NCI-H345 treated with DMSO at 0.1 percent for 48 hours (cell line): ENCODE measurements around the gene WIPI1.
"Not testable (repeated sequence)": the region's sequence is repeated elsewhere in the genome, so short reads cannot be mapped to it uniquely, and the experiment has no call there.

Experiments
- DNase-seq: peaks from one replicate; lab custom pipeline; 2025; ENCODE audit not compliant: unreplicated experiment; lab: John Stamatoyannopoulos, UW

WIPI1 gene

DNA sequence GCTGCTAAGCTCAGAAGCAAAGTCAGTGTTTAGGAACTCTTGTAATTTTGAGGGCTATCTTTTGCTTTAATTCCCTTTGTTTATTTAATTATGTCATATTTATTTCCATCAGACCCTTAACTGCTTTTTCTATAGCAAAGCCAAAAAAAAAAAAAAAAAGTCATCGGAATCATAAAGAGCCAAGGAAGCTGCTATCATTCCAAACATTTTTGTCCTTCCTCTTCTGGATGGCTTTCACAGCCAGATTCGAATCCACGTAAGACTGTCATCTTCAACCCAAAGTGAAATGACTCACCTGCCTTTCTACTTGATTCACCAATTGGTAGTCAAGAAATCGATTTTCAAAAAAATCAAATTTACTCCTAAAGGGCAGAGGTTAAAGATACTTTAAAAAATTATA, 38.4 kb downstream of the WIPI1 start:
- DNase-seq = no peak

DNA sequence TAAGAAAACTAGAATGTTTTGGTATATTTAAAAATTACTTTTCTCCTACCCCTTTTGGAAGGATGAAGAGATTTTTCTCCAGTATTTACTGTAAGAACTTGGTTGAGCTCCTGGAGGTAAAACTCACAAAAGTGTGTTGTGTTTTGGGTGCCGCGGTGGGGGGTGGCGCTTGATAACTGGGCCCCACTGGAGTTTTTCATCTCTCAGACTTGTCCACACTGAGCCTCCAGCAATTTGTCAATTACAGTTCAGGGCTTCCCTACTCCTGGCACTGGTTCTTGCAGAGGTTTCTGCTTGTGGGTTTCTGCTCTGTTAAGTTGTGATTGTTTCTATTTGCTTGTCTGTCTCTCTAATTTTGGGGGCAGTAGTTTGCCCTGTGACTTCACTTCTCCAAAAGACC, 40.0 kb downstream of the WIPI1 start:
- DNase-seq = no peak

DNA sequence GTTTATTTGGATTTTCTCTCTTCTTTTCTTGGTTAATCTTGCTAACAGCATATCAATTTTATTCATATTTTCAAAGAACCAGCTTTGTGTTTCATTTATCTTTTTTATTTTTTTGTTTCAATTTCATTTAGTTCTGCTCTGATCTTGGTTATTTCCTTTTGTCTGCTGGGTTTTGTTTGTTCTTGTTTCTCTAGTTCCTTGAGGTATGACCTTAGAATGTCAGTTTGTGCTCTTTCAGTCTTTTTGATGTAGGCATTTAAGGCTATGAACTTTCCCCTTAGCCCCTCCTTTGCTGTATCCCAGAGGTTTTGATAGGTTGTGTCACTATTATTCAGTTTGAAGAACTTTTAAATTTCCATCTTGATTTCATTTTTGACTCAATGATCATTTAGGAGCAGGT, 42.4 kb downstream of the WIPI1 start:
- not testable (repeated sequence) for DNase-seq

DNA sequence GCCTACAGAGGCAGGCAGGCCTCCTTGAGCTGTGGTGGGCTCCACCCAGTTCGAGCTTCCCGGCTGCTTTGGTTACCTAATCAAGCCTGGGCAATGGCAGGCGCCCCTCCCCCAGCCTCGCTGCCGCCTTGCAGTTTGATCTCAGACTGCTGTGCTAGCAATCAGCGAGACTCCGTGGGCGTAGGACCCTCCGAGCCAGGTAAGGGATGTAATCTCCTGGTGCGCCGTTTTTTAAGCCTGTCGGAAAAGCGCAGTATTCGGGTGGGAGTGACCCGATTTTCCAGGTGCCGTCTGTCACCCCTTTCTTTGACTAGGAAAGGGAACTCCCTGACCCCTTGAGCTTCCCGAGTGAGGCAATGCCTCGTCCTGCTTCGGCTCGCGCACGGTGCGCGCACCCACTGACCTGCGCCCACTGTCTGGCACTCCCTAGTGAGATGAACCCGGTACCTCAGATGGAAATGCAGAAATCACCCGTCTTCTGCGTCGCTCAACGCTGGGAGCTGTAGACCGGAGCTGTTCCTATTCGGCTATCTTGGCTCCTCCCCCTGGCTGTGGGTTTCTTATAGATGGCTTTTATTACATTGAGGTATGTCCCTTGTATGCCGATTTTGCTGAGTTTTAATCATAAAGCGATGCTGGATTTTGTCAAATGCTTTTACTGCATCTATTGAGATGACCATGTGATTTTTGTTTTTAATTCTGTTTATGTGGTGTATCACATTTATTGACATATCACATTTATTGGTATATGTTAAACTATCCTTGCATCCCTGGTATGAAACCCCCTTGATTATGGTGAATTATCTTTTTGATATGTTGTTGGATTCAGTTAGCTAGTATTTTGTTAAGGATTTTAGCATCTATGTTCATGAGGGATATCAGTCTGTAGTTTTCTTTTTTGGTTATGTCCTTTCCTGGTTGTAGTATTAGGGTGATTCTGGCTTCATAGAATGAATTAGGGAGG, 43.4 kb downstream of the WIPI1 start:
- not testable (repeated sequence) for DNase-seq

DNA sequence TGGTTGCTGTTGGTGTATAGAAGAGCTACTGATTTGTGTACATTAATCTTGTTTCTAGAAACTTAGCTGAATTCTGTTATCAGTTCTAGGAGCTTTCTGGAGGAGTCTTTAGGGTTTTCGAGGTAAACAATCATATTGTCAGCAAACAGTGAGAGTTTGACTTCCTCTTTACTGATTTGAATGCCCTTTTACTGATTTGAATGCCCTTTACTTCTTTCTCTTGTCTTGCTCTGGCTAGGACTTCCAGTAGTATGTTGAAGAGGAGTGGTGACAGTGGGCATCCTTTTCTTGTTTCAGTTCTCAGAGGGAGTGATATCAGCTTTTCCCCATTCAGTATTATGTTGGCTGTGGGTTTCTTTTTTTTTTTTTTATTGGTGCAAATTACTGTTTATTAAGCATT, 49.6 kb downstream of the WIPI1 start:
- not testable (repeated sequence) for DNase-seq

DNA sequence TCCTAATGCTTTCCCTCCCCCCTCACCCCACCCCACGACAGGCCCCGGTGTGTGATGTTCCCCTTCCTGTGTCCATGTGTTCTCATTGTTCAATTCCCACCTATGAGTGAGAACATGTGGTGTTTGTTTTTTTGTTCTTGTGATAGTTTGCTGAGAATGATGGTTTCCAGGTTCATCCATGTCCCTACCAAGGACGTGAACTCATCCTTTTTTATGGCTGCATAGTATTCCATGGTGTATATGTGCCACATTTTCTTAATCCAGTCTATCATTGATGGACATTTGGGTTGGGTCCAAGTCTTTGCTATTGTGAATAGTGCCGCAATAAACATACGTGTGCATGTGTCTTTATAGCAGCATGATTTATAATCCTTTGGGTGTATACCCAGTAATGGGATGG, 53.5 kb downstream of the WIPI1 start:
- DNase-seq = not testable (repeated sequence)

DNA sequence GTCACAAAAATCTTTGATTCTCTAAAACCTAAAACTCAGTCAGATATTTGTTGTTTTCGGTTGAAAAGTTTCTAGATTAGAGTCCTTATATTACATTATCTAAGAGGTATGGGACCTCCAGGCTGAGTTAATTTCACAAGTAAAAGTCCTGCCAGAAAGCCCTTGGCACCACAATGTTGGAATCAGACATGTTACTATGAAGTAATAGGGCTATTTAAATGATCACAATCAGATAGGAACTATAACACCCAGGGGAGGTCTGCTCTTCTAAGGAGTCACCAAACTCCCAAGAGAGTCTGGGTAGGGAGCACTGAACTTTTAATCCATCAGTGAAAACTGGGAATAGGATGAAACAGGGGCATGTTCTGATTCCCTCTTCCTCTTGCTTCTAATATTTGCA, 54.2 kb downstream of the WIPI1 start:
- no peak for DNase-seq

DNA sequence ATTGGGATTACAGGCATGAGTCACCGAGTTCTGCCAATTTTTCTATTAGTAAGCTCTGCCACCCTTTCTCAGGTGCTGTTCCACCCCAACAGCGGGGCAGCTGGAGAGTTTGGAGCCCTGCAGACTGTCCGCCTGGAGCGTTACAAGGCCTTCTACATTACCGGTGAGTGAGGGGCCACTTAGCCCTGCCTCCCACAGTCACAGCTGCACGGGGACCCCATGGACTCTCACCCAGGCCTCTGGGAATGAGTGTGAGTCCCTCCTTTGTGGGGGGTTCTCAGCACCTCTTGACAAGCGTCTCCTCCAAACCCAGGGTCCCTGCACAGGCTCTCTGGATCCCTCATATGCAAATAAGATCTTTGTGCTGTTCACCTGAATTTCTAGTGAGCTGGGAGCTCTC, 56.0 kb downstream of the WIPI1 start:
- DNase-seq = no peak

DNA sequence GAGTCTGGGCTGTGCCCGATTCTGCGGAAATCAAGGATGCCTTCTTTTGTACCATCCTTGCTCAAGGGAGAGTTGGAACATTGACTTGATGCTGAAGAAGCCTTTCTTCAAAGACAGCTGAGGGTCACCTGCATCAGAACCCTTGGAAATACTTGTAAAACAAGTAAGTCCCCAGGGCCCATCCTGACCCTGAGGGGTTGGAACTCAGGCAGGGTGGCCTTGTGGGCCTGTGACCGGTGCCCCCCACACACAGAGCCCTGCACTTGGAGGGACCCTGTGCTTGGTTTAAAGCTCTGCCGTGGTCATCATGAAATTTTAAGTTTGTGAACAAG, 56.9 kb downstream of the WIPI1 start:
- no peak for DNase-seq

DNA sequence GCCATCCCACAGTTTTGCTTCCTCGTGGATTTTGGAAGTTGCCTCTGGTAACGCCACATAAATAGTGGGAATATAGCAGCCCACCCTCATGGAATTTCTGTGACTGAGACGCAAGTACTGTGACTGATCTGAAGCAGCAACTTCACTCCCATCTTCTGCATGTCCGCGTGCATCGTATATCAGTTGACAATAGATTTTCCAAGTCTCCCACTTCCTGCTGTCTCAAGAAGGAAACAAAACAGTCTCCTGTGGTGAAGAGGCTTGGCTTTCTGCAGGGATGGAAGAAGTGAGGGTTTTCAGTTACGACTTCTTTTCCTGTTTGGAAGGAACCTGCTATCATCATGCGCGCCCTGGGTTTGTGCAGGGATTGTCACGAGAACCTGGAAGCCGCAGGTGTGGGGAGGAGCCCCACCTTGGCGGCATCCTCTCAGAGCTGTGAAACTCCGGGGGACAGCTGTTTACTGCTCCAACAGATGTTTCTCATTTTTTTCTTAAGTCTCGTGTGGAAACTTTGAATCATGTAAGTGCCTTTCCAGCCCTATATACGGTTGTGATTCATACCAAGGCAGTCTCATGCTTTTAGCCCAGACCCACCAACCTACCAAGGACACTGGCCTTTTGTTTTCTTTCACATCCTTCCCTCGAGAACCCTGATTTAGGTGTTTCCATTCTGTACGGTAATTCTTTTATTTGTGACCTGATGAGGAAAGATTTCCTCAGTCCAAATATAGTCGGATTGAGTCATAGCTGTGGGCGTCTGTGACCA, 57.5 kb downstream of the WIPI1 start:
- DNase-seq = no peak

DNA sequence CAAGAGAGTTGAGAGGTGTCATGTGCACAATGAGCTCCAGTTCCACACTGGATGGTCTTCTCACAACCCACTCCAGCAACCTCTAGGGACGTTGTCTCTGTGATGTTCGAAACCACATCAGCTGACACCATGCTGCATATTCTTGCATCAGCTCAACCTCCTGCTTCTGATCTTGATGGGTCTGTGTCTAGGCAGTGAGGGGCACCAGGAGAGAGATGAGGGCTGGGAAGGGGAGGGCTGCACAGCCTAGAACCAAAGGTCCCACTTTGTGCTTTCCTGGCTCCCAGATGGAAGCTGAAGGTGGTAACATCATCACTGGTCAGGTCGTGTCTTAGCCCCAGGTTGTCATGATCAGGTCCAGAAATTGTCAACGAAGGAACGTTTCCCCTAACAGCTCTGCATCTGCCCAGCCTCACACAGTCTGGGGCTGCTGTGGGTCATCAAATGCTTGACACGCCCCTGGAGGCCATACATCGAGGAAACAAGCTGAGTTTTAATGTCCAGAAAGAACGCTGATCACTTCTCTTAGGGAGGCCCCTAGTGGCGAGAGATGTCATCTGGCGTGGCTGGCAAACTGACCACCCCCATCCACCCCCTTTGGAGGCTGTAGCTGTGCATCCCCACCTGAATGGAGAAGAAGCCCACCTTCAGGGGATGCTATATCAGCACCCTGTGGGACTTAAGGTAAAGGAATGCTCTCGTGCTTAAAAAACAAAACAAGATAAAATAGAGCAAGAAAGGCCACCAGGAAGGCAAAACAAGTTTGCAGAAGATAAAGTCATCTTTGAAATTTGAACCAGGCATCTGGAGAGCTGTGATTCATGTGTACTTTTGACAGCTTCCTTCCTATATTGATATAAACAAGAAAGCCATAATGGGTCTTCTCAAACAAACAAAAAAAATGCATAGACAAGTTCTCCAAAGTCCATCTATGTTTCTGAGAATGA, 58.3 kb downstream of the WIPI1 start:
- peak; percentile 37 for DNase-seq

DNA sequence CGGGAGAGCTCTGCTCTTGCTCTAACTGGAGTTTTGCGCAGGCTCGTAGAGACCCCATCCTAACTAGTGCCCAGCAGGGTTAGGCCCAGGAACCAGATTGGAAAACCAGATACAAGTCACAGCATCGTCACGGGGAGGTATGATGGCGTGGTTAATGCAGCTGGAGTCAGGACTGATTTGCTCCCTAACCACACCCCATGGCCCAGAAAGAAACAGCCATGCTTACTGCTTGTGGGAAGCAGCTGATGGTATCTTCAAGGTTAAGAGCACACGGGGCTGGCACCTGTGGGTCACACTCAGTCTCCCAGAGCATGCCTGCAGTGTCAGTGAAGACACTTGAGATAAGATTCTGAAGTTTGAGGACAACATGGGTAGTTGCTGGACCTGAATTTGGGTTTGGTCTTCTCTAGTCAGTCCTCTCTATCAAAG, 60.2 kb downstream of the WIPI1 start:
- no peak for DNase-seq

DNA sequence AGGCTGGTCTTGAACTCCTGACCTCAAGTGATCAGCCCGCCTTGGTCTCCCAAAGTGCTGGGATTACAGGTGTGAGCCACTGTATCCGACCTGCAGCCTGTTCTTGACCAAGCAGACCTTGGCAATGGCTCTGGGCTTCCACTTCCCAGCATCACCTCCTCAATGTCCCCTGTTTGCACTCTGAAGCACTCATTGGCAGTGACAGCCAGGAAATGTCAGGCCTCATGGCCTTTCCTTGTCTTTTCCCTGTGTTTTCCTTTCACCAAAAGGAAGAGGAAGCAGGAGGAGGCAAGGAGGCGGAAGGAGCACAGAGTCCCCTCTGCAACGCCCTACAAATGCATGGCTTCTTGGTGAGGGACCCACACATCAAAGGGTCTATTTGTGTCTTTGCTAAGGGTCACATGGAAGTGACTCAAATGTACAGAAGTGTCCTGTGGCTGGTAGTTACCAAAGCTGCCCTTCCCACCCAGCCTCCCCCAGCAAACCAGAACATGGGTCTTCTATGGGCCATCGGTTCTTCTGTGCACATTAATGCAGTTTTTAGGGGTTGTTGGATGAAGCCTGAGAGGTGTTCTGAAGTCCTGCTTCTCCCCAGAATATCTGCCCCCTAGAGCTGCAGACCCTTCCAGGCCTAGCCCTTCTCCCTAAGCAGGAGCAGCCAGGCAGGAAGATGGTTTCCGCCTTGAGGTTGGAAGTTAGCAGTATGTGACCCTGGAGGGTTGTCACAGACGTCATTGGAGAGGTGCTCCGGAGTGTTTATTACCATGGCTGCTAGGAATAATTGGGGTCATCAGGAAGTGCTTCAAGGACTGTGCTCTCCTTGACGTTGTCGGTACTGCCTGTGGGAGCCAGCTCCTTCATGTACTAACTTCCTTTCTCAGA, 60.8 kb downstream of the WIPI1 start:
- DNase-seq = no peak

DNA sequence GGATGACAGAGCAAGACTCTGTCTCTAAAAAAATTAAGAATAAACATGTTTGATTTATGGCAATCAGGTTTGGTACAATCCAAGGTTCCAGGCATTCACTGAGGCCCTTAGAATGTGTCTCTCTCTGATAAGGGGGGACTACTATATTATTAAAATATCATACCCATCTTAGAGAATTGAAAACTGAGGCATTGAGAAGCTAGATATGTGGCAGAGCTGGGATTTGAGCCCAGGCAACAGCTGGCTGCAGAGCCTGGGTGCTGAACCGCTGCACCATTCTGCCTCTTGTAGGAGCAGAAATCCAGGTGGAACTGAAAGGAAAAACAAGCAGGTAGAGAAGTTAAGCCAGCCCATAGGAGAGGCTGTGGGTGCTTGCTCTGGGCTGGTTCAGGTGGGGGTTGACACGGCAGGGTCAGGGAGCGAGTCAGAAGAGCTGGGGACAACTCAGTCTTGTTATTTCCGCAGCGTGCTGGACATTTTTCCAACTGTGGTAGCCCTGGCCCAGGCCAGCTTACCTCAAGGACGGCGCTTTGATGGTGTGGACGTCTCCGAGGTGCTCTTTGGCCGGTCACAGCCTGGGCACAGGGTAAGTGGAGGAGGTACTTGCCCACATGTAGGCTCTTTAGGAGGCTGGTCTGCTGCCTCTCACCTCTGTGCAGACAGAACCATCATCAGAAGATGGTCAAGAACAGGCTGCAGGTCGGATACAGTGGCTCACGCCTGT, 62.5 kb downstream of the WIPI1 start:
- no peak for DNase-seq

DNA sequence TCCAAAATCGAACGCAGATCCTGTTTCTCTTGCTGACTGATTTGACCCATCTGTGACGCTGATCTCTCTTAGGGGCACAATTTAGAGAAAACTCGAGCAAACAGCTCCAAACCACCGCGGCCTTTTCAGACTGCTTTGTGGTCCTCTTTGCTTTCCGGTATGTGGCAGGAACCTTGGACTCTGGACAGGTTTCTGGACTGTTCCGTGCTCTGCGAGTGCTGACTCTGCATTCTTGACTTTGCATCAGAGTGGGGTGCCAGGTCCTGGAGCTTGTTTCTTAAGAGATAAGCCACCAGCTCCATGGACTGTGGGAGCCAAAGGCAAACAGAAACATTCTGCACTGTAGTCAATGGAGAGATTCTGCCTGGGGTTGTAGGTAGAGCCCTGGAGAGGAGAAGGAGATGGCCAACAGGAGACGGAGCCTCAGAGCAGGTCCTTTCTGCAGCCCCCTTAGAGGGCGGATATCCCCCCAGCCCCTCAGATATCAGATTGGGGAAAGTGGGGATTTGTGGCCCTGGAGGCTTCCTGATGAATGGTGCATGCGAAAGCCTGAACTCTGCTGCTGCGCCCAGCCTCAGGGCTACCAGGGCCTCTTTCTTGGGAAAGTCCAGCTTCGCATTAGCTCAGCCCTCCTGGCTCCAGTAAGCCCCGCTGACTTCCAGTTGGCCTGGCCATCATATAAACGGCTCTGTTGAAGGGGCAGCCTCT, 65.6 kb downstream of the WIPI1 start:
- DNase-seq = no peak

DNA sequence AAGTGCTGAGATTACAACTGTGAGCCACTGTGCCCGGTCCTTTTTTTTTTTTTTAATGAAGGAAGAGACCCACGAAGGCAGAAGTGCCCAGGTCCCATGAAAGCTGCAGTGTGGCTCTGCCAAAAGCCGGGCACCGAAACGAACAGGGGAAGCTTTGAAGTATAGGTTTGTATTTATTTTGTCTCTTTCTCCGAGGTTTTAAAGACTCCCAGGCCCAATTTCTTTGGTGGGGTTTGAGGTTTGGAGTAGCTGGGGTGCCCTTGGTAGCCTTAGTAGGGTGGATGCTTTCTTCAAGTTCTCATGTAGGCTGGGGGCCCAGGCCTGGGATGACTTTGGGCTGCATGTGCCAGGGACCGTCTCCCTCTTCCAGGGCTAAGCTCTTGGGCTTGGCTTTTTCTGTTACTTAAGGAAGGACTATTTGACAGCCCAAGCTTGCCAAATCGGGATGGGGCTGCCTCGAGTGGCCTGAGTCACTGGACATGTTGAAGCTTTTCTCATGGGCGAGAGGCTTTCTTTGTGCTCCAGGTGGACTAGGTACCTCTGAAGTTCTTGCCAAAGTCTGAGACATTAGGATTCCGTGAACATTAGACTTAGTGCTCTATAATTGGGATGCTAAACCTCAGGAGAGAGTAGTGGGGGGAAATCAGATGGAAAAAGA, 66.3 kb downstream of the WIPI1 start:
- no peak for DNase-seq

DNA sequence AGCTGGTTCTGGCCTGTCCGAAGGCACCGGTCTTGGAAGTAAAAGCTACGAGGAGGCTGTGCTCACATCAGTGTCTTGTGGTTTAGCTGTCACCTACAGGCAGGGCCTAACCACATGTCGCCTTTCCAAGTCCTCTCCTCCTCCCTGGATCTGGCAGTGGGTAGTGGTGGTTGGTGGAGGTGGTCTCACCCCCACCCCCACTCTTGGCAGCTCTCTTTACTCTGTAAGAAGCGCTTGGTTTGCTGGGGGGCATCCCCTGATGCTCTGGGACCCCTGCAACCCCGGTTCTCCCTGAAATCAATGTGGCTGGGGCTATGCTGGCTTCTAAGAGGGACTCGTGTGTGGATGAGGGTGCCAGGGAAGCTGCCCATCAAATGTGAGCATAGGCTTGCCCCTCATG, 68.3 kb downstream of the WIPI1 start:
- DNase-seq = no peak

DNA sequence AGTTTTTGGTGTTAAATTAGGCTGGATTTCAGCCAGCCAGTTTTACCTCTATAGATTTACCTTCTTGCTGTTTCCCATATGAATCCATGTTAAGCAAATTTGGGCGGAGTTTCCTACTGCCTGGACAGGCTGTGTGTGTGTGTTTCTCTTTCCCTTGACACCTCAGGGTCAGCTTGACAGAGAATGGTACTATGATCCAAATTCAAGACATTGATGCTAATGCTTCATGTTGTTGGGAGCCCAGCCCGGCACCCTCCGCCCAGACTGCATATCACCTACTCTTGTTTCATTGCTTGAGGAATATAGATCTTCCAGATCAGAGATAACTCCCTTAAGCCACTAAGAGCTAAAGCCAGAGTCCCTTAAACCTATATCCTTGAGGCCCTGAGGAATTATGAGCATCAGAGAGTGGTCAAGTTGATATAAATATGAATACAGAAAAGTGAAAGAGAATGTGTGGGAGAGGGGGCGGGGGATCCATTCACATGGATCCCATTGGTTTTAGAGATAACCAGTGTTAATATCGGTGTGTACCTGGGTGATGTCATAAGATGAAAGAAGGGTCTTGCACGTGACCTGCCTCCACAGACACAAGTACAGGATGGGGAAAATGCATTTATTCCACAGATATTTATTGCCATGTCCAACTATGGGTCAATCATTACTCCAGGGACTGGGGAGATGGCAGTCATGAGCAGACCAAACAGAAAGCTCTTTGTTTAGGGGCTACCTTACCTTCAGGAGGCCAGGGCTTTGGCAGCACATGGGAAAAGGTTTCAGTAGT, 69.7 kb downstream of the WIPI1 start:
- DNase-seq = no peak
